HepG2 (cell line): Measurements from ENCODE around the gene PSMC3IP. TPM values are rescaled to one million over a fixed set of nuclear protein-coding genes. Genes with fewer than 3 reads are reported as not detected.

ENCODE experiments used
- ARNTL ChIP-seq: sonication (generic); formaldehyde crosslinking; IDR thresholded peaks from 2 replicates; pipeline ENCODE4 v1.4.0; 2020; ENCODE audit warnings: mild to moderate bottlenecking, missing genetic modification reagents
- ASH2L ChIP-seq: fragments of 300-600, 200-600 bp; sonication (generic); IDR thresholded peaks from 2 replicates; pipeline ENCODE4 v1.7.0; 2017; ENCODE audit warnings: low read depth, mild to moderate bottlenecking, moderate library complexity, mixed read lengths, low read length; ENCODE audit not compliant: insufficient read length
- BCL3 ChIP-seq: sonication (generic); formaldehyde crosslinking; IDR thresholded peaks from 2 replicates; pipeline ENCODE4 v1.5.1; 2020; ENCODE audit warnings: mild to moderate bottlenecking, missing genetic modification reagents, moderate library complexity
- CAMTA2 ChIP-seq: sonication (generic); formaldehyde crosslinking; IDR thresholded peaks from 2 replicates; pipeline ENCODE4 v1.4.0; 2020; ENCODE audit warnings: mild to moderate bottlenecking, missing genetic modification reagents, borderline replicate concordance
- GPN1 ChIP-seq: sonication (generic); formaldehyde crosslinking; IDR thresholded peaks from 2 replicates; pipeline ENCODE4 v1.5.1; 2020; ENCODE audit warnings: missing genetic modification reagents, borderline replicate concordance
- KDM1A ChIP-seq: IDR thresholded peaks from 2 replicates; pipeline ENCODE4 v1.6.1; 2016; ENCODE audit warnings: missing compliant biosample characterization
- KDM6A ChIP-seq: IDR thresholded peaks from 2 replicates; pipeline ENCODE4 v1.6.1; 2016; ENCODE audit warnings: low read depth
- NAIF1 ChIP-seq: sonication (generic); formaldehyde crosslinking; IDR thresholded peaks from 2 replicates; pipeline ENCODE4 v1.5.0; 2020; ENCODE audit warnings: mild to moderate bottlenecking, missing genetic modification reagents, borderline replicate concordance
- PHB2 ChIP-seq: fragments of 450-650 bp; IDR thresholded peaks from 2 replicates; pipeline ENCODE4 v1.6.1; 2018; ENCODE audit not compliant: partially characterized antibody
- RAD21 ChIP-seq: fragments of 450-650 bp; formaldehyde crosslinking; IDR thresholded peaks from 2 replicates; pipeline ENCODE4 v1.5.0; 2020; ENCODE audit warnings: mild to moderate bottlenecking
- RFX1 ChIP-seq: fragments of 450-650 bp; IDR thresholded peaks from 2 replicates; pipeline ENCODE4 v1.6.1; 2017
- SETDB1 ChIP-seq: sonication (generic); formaldehyde crosslinking; IDR thresholded peaks from 2 replicates; pipeline ENCODE4 v1.5.1; 2020; ENCODE audit warnings: missing genetic modification reagents, mild to moderate bottlenecking, borderline replicate concordance
- SOX5 ChIP-seq: IDR thresholded peaks from 2 replicates; pipeline ENCODE4 v1.6.1; 2016; ENCODE audit warnings: borderline replicate concordance
- SP1 ChIP-seq, 2 experiments: fragments of 450-650 bp in 1 of 2; sonication (generic) in 1 of 2; formaldehyde crosslinking in 1 of 2; IDR thresholded peaks; 2 replicates each; pipeline versions ENCODE4 v1.4.0 to v1.6.1; 2016 to 2020; ENCODE audit warnings: missing genetic modification reagents in 1 of 2
- TOE1 ChIP-seq: sonication (generic); formaldehyde crosslinking; IDR thresholded peaks from 2 replicates; pipeline ENCODE4 v1.4.0; 2020; ENCODE audit warnings: mild to moderate bottlenecking, missing genetic modification reagents
- YY1 ChIP-seq: IDR thresholded peaks from 2 replicates; pipeline ENCODE4 v1.6.1; 2011; ENCODE audit warnings: low read length, low read depth, moderate library complexity, mild to moderate bottlenecking; ENCODE audit not compliant: insufficient read depth, insufficient replicate concordance
- ZFP37 ChIP-seq: sonication (generic); formaldehyde crosslinking; IDR thresholded peaks from 2 replicates; pipeline ENCODE4 v1.4.0; 2020; ENCODE audit warnings: missing genetic modification reagents, borderline replicate concordance
- ZNF17 ChIP-seq: sonication (generic); formaldehyde crosslinking; IDR thresholded peaks from 2 replicates; pipeline ENCODE4 v1.5.0; 2020; ENCODE audit warnings: mild to moderate bottlenecking, missing genetic modification reagents
- ZNF430 ChIP-seq: sonication (generic); formaldehyde crosslinking; IDR thresholded peaks from 2 replicates; pipeline ENCODE4 v1.9.0; 2021; ENCODE audit warnings: mild to moderate bottlenecking, missing genetic modification reagents
- ZNF543 ChIP-seq: sonication (generic); formaldehyde crosslinking; IDR thresholded peaks from 2 replicates; pipeline ENCODE4 v1.4.0; 2020; ENCODE audit warnings: mild to moderate bottlenecking, missing genetic modification reagents
- ZNF772 ChIP-seq: sonication (generic); formaldehyde crosslinking; IDR thresholded peaks from 2 replicates; pipeline ENCODE4 v1.5.0; 2020; ENCODE audit warnings: mild to moderate bottlenecking, missing genetic modification reagents
- ZNF775 ChIP-seq: sonication (generic); formaldehyde crosslinking; IDR thresholded peaks from 2 replicates; pipeline ENCODE4 v1.4.0; 2020; ENCODE audit warnings: missing genetic modification reagents, mild to moderate bottlenecking, moderate library complexity, borderline replicate concordance
- ZNF83 ChIP-seq: sonication (generic); formaldehyde crosslinking; IDR thresholded peaks from 2 replicates; pipeline ENCODE4 v1.4.0; 2020; ENCODE audit warnings: missing genetic modification reagents, mild to moderate bottlenecking, borderline replicate concordance
- polyA plus RNA-seq, 8 experiments: library from polyadenylated mRNA; depleted of rRNA in 3 of 8; stranded (reverse) in 7 of 8; unstranded in 1 of 8; fragments of >200 nt; fragmentation: Illumina TruSeq in 4 of 8; extraction: Trizol in 4 of 8; gene quantifications; 2 replicates each; pipeline versions ENCODE4 v1.2.1 to v1.2.3, GENCODE V29; 2011 to 2016; ENCODE audit warnings: low read depth in 4 of 8, missing spikeins in 1 of 8, mixed read lengths in 1 of 8; ENCODE audit not compliant: insufficient read depth in 1 of 8
- total RNA-seq, 5 experiments: library from RNA; depleted of rRNA; stranded (reverse); fragments of >200 nt; fragmentation: Illumina TruSeq; extraction: Trizol; gene quantifications; 2 replicates each; pipeline ENCODE4 v1.2.3, GENCODE V29; 2016; ENCODE audit warnings: low read depth in 1 of 5
- TF ChIP-seq, protein P1 (sequence below): IDR thresholded peaks from 2 replicates; pipeline ENCODE4 v1.6.1; 2016; ENCODE audit warnings: missing compliant biosample characterization, missing genetic modification reagents, borderline replicate concordance
- TF ChIP-seq, protein P2 (sequence below): sonication (generic); formaldehyde crosslinking; IDR thresholded peaks from 2 replicates; pipeline ENCODE4 v1.4.0; 2020; ENCODE audit warnings: mild to moderate bottlenecking, missing genetic modification reagents
- TF ChIP-seq, protein P3 (sequence below): sonication (generic); formaldehyde crosslinking; IDR thresholded peaks from 2 replicates; pipeline ENCODE4 v1.5.0; 2020; ENCODE audit warnings: missing genetic modification reagents
- TF ChIP-seq, protein P4 (sequence below): sonication (generic); formaldehyde crosslinking; IDR thresholded peaks from 2 replicates; pipeline ENCODE4 v1.4.0; 2020; ENCODE audit warnings: low read depth, mild to moderate bottlenecking, missing genetic modification reagents

The PSMC3IP gene
- total and polyA plus RNA-seq, 2 of the 13 experiments (the other 11 are each of a cell fraction or from before 2014, with no cell fraction given): 6.5 to 22.4 TPM

DNA sequence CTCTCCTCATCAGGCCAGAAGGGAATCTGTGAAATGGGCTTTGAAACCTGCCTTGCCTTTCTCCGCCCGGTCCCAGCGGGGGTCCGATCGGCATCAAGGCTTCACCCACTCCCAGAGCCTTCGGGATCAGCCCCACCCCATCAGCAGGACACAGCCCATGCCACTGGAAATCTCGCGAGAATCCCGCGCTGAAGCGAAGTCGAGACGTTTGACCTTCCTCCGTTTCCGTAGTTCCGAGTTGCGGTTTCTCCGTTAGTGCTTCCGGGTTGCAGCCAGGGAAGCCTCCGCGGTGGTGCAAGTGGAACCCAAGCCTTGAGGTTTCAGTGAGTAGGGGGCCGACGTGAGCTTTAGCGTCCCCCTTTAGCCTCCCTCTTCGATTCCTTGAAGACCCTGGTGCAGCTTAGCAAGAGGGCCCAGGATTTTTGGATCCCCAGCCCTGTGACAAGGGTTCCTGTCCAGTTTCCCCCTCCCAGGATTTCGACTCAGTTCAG, 15.6 kb downstream of the PSMC3IP start, which contains the start of gene COASY (continued):
- TF ChIP-seq ZNF17 (CRISPR knock-in tag): no peak
- TF ChIP-seq, protein P1, sequence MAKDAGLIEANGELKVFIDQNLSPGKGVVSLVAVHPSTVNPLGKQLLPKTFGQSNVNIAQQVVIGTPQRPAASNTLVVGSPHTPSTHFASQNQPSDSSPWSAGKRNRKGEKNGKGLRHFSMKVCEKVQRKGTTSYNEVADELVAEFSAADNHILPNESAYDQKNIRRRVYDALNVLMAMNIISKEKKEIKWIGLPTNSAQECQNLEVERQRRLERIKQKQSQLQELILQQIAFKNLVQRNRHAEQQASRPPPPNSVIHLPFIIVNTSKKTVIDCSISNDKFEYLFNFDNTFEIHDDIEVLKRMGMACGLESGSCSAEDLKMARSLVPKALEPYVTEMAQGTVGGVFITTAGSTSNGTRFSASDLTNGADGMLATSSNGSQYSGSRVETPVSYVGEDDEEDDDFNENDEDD: peak; percentile 69
- peak; percentile 82 for TF ChIP-seq YY1
- no peak for TF ChIP-seq ZNF83 (CRISPR knock-in tag)
- no peak for TF ChIP-seq CAMTA2 (CRISPR knock-in tag)
- TF ChIP-seq, protein P2, sequence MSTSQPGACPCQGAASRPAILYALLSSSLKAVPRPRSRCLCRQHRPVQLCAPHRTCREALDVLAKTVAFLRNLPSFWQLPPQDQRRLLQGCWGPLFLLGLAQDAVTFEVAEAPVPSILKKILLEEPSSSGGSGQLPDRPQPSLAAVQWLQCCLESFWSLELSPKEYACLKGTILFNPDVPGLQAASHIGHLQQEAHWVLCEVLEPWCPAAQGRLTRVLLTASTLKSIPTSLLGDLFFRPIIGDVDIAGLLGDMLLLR (CRISPR knock-in tag): no peak
- peak; percentile 86; the same call in 1 of the 2 replicates for TF ChIP-seq ZNF772 (CRISPR knock-in tag)
- TF ChIP-seq, protein P3, sequence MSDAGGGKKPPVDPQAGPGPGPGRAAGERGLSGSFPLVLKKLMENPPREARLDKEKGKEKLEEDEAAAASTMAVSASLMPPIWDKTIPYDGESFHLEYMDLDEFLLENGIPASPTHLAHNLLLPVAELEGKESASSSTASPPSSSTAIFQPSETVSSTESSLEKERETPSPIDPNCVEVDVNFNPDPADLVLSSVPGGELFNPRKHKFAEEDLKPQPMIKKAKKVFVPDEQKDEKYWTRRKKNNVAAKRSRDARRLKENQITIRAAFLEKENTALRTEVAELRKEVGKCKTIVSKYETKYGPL (CRISPR knock-in tag): peak; percentile 15; the same call in 1 of the 2 replicates
- no peak; the same call in 1 of the 2 replicates for TF ChIP-seq GPN1 (CRISPR knock-in tag)
- TF ChIP-seq, protein P4, sequence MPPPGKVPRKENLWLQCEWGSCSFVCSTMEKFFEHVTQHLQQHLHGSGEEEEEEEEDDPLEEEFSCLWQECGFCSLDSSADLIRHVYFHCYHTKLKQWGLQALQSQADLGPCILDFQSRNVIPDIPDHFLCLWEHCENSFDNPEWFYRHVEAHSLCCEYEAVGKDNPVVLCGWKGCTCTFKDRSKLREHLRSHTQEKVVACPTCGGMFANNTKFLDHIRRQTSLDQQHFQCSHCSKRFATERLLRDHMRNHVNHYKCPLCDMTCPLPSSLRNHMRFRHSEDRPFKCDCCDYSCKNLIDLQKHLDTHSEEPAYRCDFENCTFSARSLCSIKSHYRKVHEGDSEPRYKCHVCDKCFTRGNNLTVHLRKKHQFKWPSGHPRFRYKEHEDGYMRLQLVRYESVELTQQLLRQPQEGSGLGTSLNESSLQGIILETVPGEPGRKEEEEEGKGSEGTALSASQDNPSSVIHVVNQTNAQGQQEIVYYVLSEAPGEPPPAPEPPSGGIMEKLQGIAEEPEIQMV (CRISPR knock-in tag): no peak
- no peak; the same call in 1 of the 2 replicates for TF ChIP-seq ZNF775
- peak; percentile 93 for TF ChIP-seq SP1 (IDR thresholded peaks at IDR 0.05)
- peak; percentile 68 for TF ChIP-seq SP1 (CRISPR knock-in tag; IDR thresholded peaks at IDR 0.05)
- peak; percentile 97 for TF ChIP-seq ASH2L
- TF ChIP-seq ZFP37 (CRISPR knock-in tag): peak; percentile 75
- TF ChIP-seq NAIF1: peak; percentile 91
- TF ChIP-seq KDM6A (CRISPR knock-in tag): no peak
- no peak; the same call in 1 of the 2 replicates for TF ChIP-seq RAD21
- no peak for TF ChIP-seq ARNTL (CRISPR knock-in tag)
- TF ChIP-seq PHB2: no peak
- peak; percentile 60; the same call in 1 of the 2 replicates for TF ChIP-seq ZNF543
- no peak; the same call in 1 of the 2 replicates for TF ChIP-seq SETDB1 (CRISPR knock-in tag)
- peak; percentile 50 for TF ChIP-seq SOX5 (CRISPR knock-in tag)
- TF ChIP-seq ZNF430: peak; percentile 89
- TF ChIP-seq KDM1A (CRISPR knock-in tag): no peak
- peak; percentile 23; the same call in 1 of the 2 replicates for TF ChIP-seq BCL3
- TF ChIP-seq TOE1 (CRISPR knock-in tag): no peak
- TF ChIP-seq RFX1: no peak
